Stomach smooth muscle (tissue), 2 donors: ENCODE results near the gene GLRX.
"Not testable (repeated sequence)": the region's sequence is repeated elsewhere in the genome, so short reads cannot be mapped to it uniquely, and the experiment has no call there.

ENCODE experiments used
- H3K27ac ChIP-seq: one replicate; pipeline ENCODE4 v1.7.0; 2013; ENCODE audit warnings: mild to moderate bottlenecking, low read length, inconsistent platforms
- H3K27me3 ChIP-seq, 2 donors: one replicate each; pipeline ENCODE4 v1.7.0; 2013; ENCODE audit warnings: low read length in 2 of 2; ENCODE audit not compliant: insufficient read depth in 2 of 2, control insufficient read depth in 1 of 2
- H3K36me3 ChIP-seq, 2 donors: one replicate each; pipeline ENCODE4 v1.7.0; 2013; ENCODE audit warnings: low read length in 2 of 2; ENCODE audit not compliant: control insufficient read depth in 2 of 2, insufficient read depth in 2 of 2
- H3K4me1 ChIP-seq: one replicate; pipeline ENCODE4 v1.7.0; 2013; ENCODE audit warnings: low read length; ENCODE audit not compliant: control insufficient read depth, insufficient read depth
- H3K4me3 ChIP-seq, 2 donors: one replicate each; pipeline ENCODE4 v1.7.0; 2013; ENCODE audit warnings: low read length in 2 of 2
- H3K9ac ChIP-seq, 2 donors: one replicate each; pipeline ENCODE4 v1.7.0; 2013; ENCODE audit warnings: low read length in 2 of 2, mild to moderate bottlenecking in 1 of 2
- H3K9me3 ChIP-seq, 2 donors: one replicate each; pipeline ENCODE4 v1.7.0; 2013; ENCODE audit warnings: low read length in 2 of 2; ENCODE audit not compliant: control insufficient read depth in 2 of 2
- donor health status: healthy.
- donor health status: Pancreatic carcinoma.

GLRX gene, protein sequence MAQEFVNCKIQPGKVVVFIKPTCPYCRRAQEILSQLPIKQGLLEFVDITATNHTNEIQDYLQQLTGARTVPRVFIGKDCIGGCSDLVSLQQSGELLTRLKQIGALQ

DNA sequence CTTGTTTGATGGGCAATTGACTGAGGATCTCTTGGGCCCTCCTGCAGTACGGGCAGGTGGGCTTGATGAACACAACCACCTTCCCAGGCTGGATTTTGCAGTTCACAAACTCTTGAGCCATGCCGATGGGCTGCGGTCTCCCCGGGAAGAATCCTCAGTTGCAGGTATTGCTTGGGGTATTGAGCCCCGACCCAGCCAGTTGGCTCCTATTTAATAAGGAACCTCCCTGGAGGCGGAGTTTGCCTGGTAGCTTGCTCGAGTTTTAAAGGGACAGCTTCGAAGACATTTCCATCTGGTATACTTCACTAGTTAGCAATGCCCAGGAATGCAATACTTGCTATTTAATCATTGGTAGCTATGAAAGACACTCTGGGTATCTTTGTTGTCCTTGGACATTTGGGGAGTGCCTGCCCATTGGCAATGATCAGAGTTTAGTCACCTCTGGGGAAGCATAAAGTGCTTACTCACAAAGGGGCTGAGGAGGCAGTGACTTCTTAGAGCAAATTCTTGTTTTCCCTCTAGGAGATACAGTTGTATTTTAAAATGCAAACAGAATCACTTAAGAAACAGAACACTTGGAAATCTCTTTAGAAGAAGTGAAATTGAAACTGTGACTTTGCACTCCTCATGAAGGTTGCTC is at the start of gene GLRX:
TSS of gene GLRX (minus strand) at position 185 of the 640 bp plus-strand sequence. CDS start at position 121, 64 bp downstream.
- H3K9me3 ChIP-seq = no peaks in the 10 kb centered on the region
- peaks cover 41% of the 10 kb centered on the region for H3K4me1 ChIP-seq
- H3K9ac ChIP-seq = peak within 1 kb of the TSS; percentile 83 to 91
- H3K4me3 ChIP-seq = peak within 1 kb of the TSS; percentile 98 to 99
- H3K27me3 ChIP-seq = no peaks in the 10 kb centered on the region
- H3K36me3 ChIP-seq = no peaks in the 10 kb centered on the region
- H3K27ac ChIP-seq = peak within 1 kb of the TSS; percentile 76

- no peak overlapping the region for H3K4me3 ChIP-seq
- H3K27ac ChIP-seq = no peak overlapping the region
- no peaks in the 10 kb centered on the region for H3K36me3 ChIP-seq
- H3K9ac ChIP-seq = no peak overlapping the region
- no peaks in the 10 kb centered on the region for H3K27me3 ChIP-seq
- no peaks in the 10 kb centered on the region for H3K9me3 ChIP-seq
- H3K4me1 ChIP-seq = no peaks in the 10 kb centered on the region
Measured at GRCh38 chr5:95871146-95871806, 48.8 kb upstream of the GLRX start.

- no peaks in the 10 kb centered on the region for H3K27me3 ChIP-seq
- no peak overlapping the region for H3K4me3 ChIP-seq
- H3K4me1 ChIP-seq = peaks cover under 1% of the 10 kb centered on the region
- H3K9me3 ChIP-seq = no peaks in the 10 kb centered on the region
- no peak overlapping the region for H3K27ac ChIP-seq
- H3K9ac ChIP-seq = no peak overlapping the region
- H3K36me3 ChIP-seq = no peaks in the 10 kb centered on the region
Measured at GRCh38 chr5:95870105-95870672, 47.7 kb upstream of the GLRX start.

GRCh38 chr5:95869173-95869855 is 46.8 kb upstream of the GLRX start:
- H3K9ac ChIP-seq, H3K9me3 ChIP-seq, H3K27ac ChIP-seq, H3K4me1 ChIP-seq, H3K36me3 ChIP-seq, H3K4me3 ChIP-seq, H3K27me3 ChIP-seq: not testable (repeated sequence)

DNA sequence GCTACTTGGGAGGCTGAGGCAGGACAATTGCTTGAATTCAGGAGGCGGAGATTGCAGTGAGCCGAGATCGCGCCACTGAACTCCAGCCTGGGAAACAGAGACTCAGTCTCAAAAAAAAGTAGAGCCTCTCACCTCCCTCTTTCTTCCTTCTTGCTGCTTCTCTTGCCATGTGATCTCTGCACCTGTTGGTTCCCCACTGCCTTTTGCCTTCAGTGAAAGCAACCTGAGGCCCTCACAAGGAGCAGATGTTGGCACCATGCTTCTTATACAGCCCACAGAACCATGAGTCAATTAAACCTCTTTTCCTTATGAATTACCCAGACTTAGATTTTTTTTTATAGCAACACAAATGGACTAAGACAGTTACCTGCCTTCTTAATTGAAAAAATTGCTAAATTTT is 45.6 kb upstream of the GLRX start:
- H3K27me3 ChIP-seq = no peaks in the 10 kb centered on the region
- H3K9me3 ChIP-seq = no peaks in the 10 kb centered on the region
- peaks cover 4% of the 10 kb centered on the region for H3K4me1 ChIP-seq
- H3K4me3 ChIP-seq = no peak overlapping the region
- no peak overlapping the region for H3K9ac ChIP-seq
- H3K27ac ChIP-seq = no peak overlapping the region
- no peaks in the 10 kb centered on the region for H3K36me3 ChIP-seq

GRCh38 chr5:95866435-95867040 is 44.0 kb upstream of the GLRX start:
- Histone ChIP-seq H3K9me3 (no peaks in the 10 kb centered on the region), H3K27ac (no peak overlapping the region), H3K4me3 (no peak overlapping the region), H3K36me3 (no peaks in the 10 kb centered on the region), H3K4me1 (peaks cover 7% of the 10 kb centered on the region), H3K9ac (no peak overlapping the region), H3K27me3 (no peaks in the 10 kb centered on the region)

GRCh38 chr5:95864944-95865504 is 42.5 kb upstream of the GLRX start:
- no peak overlapping the region for H3K4me3 ChIP-seq
- H3K36me3 ChIP-seq = no peaks in the 10 kb centered on the region
- no peak overlapping the region for H3K27ac ChIP-seq
- H3K27me3 ChIP-seq = no peaks in the 10 kb centered on the region
- H3K9ac ChIP-seq = no peak overlapping the region
- H3K9me3 ChIP-seq = no peaks in the 10 kb centered on the region
- peaks cover 7% of the 10 kb centered on the region for H3K4me1 ChIP-seq

- Histone ChIP-seq H3K4me1 (peaks cover 7% of the 10 kb centered on the region), H3K27me3 (no peaks in the 10 kb centered on the region), H3K9ac (no peak overlapping the region), H3K27ac (no peak overlapping the region), H3K4me3 (no peak overlapping the region), H3K36me3 (no peaks in the 10 kb centered on the region), H3K9me3 (no peaks in the 10 kb centered on the region)
Measured at GRCh38 chr5:95864456-95864855, 41.9 kb upstream of the GLRX start.

DNA sequence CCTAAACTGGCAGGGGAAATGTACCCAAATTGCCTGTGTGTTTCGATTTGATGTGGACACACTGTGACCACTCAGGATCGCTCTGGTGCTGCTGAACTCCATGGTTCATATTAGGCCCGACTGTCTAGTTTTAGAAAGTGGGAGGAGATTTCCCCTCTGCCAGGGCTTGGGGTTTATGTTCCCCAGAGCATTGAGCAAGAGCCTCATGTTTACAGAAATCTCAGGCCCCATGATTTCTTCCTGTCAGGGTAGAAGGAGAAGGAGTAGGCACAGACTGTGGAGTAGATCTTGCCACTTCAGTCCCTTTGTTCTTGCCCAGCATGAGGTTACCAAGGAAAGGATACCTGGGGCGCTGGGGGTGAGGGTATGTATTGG is 40.8 kb upstream of the GLRX start:
- Histone ChIP-seq H3K4me3 (no peak overlapping the region), H3K4me1 (peaks cover 10% of the 10 kb centered on the region), H3K36me3 (no peaks in the 10 kb centered on the region), H3K27me3 (no peaks in the 10 kb centered on the region), H3K9me3 (no peaks in the 10 kb centered on the region), H3K9ac (no peak overlapping the region), H3K27ac (no peak overlapping the region)

GRCh38 chr5:95862671-95863382 is 40.3 kb upstream of the GLRX start:
- H3K4me1 ChIP-seq = peaks cover 16% of the 10 kb centered on the region
- no peak overlapping the region for H3K4me3 ChIP-seq
- no peak overlapping the region for H3K9ac ChIP-seq
- no peak overlapping the region for H3K27ac ChIP-seq
- no peaks in the 10 kb centered on the region for H3K36me3 ChIP-seq
- no peaks in the 10 kb centered on the region for H3K9me3 ChIP-seq
- no peaks in the 10 kb centered on the region for H3K27me3 ChIP-seq
